ENCODE measurements around the gene TOP3B. TPM values are rescaled to one million over a fixed set of nuclear protein-coding genes. Genes with fewer than 3 reads are reported as not detected.

Gene TOP3B
- total RNA-seq, 2 donors from 2014 or later, result 26.0 to 40.4 TPM

- no peak for TF ChIP-seq CTCF (IDR thresholded peaks at IDR 0.05)
- Histone ChIP-seq H3K4me3 (no peak overlapping the region), H3K9me3 (no peaks in the 10 kb centered on the region), H3K27me3 (replicated peaks; ENCODE audit: insufficient read depth) (no peaks in the 10 kb centered on the region), H3K36me3 (no peaks in the 10 kb centered on the region), H3K27ac (no peak overlapping the region), H3K4me1 (ENCODE audit: control insufficient read depth in 1 of 2, low read depth in 2 of 2) (no peaks in the 10 kb centered on the region)
- DNase-seq (ENCODE audit: low spot score) (no peak), ATAC-seq (ENCODE audit: insufficient number of reproducible peaks, low FRiP score, low read depth) (no peak)
Observed at GRCh38 chr22:22001664-22002525, 19.3 kb upstream of the TOP3B start.

GRCh38 chr22:21998595-21999247, 16.1 kb upstream of the TOP3B start:
- H3K4me3 ChIP-seq, result no peak overlapping the region
- H3K36me3 ChIP-seq, result no peaks in the 10 kb centered on the region
- no peaks in the 10 kb centered on the region for H3K4me1 ChIP-seq (ENCODE audit: control insufficient read depth in 1 of 2, low read depth in 2 of 2)
- ATAC-seq (ENCODE audit: insufficient number of reproducible peaks, low FRiP score, low read depth), result no peak
- DNase-seq (ENCODE audit: low spot score), result no peak
- no peaks in the 10 kb centered on the region for H3K9me3 ChIP-seq
- no peak overlapping the region for H3K27ac ChIP-seq
- H3K27me3 ChIP-seq (replicated peaks; ENCODE audit: insufficient read depth), result no peaks in the 10 kb centered on the region
- TF ChIP-seq CTCF (IDR thresholded peaks at IDR 0.05), result no peak

- Histone ChIP-seq H3K27ac (no peak overlapping the region), H3K36me3 (no peaks in the 10 kb centered on the region), H3K4me1 (ENCODE audit: control insufficient read depth in 1 of 2, low read depth in 2 of 2) (no peaks in the 10 kb centered on the region), H3K27me3 (replicated peaks; ENCODE audit: insufficient read depth) (no peaks in the 10 kb centered on the region), H3K9me3 (no peaks in the 10 kb centered on the region), H3K4me3 (no peak overlapping the region)
- TF ChIP-seq CTCF (IDR thresholded peaks at IDR 0.05), result no peak
- ATAC-seq (ENCODE audit: insufficient number of reproducible peaks, low FRiP score, low read depth), result no peak
- DNase-seq (ENCODE audit: low spot score), result no peak
Observed at GRCh38 chr22:21996175-21996720, 13.7 kb upstream of the TOP3B start.

GRCh38 chr22:21995660-21996059, 13.1 kb upstream of the TOP3B start:
- no peak for TF ChIP-seq CTCF (IDR thresholded peaks at IDR 0.05)
- Histone ChIP-seq H3K4me1 (ENCODE audit: control insufficient read depth in 1 of 2, low read depth in 2 of 2) (no peaks in the 10 kb centered on the region), H3K27me3 (replicated peaks; ENCODE audit: insufficient read depth) (no peaks in the 10 kb centered on the region)

GRCh38 chr22:21994881-21995444, 12.4 kb upstream of the TOP3B start:
- H3K4me3 ChIP-seq, result no peak overlapping the region
- DNase-seq (ENCODE audit: low spot score), result no peak
- no peaks in the 10 kb centered on the region for H3K4me1 ChIP-seq (ENCODE audit: control insufficient read depth in 1 of 2, low read depth in 2 of 2)
- H3K36me3 ChIP-seq, result no peaks in the 10 kb centered on the region
- ATAC-seq (ENCODE audit: insufficient number of reproducible peaks, low FRiP score, low read depth), result no peak
- TF ChIP-seq CTCF (IDR thresholded peaks at IDR 0.05), result no peak
- H3K9me3 ChIP-seq, result no peaks in the 10 kb centered on the region
- H3K27me3 ChIP-seq (replicated peaks; ENCODE audit: insufficient read depth), result no peaks in the 10 kb centered on the region
- H3K27ac ChIP-seq, result no peak overlapping the region

More at GRCh38 chr22:21995660-21996059, 13.1 kb upstream of the TOP3B start:
- H3K27ac ChIP-seq, result no peak overlapping the region
- no peaks in the 10 kb centered on the region for H3K9me3 ChIP-seq
- ATAC-seq (ENCODE audit: insufficient number of reproducible peaks, low FRiP score, low read depth) (no peak), DNase-seq (ENCODE audit: low spot score) (no peak)
- no peaks in the 10 kb centered on the region for H3K36me3 ChIP-seq
- no peak overlapping the region for H3K4me3 ChIP-seq

All from thoracic aorta (tissue), 2 donors.